Measurements from ENCODE around the gene FAR2.

GRCh38 chr12:29208060-29208459 lies 59.0 kb downstream of the FAR2 start:
- no peak for TF ChIP-seq EZH2 (IDR thresholded peaks at IDR 0.05; ENCODE audit: low read length, missing control alignments)
- TF ChIP-seq, protein P1, sequence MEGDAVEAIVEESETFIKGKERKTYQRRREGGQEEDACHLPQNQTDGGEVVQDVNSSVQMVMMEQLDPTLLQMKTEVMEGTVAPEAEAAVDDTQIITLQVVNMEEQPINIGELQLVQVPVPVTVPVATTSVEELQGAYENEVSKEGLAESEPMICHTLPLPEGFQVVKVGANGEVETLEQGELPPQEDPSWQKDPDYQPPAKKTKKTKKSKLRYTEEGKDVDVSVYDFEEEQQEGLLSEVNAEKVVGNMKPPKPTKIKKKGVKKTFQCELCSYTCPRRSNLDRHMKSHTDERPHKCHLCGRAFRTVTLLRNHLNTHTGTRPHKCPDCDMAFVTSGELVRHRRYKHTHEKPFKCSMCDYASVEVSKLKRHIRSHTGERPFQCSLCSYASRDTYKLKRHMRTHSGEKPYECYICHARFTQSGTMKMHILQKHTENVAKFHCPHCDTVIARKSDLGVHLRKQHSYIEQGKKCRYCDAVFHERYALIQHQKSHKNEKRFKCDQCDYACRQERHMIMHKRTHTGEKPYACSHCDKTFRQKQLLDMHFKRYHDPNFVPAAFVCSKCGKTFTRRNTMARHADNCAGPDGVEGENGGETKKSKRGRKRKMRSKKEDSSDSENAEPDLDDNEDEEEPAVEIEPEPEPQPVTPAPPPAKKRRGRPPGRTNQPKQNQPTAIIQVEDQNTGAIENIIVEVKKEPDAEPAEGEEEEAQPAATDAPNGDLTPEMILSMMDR (conservative IDR thresholded peaks at IDR 0.05 in 1 of 2, IDR thresholded peaks at IDR 0.05 in 1 of 2; ENCODE audit: low read depth in 1 of 2, low read length in 2 of 2), result no peak

Measured in fibroblast of lung (primary cell).